ENCODE data around the gene TMEM132C.

Gene TMEM132C

DNA sequence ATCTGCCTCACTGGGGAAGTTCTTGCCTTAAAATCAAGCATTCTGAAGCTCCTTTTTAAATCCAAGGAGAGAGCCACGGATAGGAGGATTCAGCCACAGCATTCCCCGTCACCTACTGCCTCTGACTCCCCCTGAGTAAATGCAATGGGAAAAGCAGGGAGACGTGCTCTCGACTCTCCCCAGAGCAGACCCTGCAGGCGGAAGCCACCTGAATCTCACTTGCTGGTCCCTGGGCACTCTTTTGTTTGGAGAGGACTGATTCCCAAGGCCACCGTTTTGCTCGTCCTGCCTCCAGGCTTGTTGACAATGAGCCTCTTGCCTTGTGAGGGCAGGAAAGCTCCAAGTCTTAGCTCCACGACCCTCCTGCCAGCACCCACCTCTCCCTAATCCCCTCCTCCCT, 352.3 kb downstream of the TMEM132C start:
- no peaks in the 10 kb centered on the region for H3K27me3 ChIP-seq (ENCODE audit: low read length)
- H2AFZ ChIP-seq (ENCODE audit: low read depth, low read length, severe bottlenecking) = no peak overlapping the region
- H3K4me2 ChIP-seq (ENCODE audit: low read depth, low read length, poor library complexity, severe bottlenecking) = no peak overlapping the region
- H3F3A ChIP-seq (ENCODE audit: insufficient read depth) = no peaks in the 10 kb centered on the region
- no peak overlapping the region for H3K4me3 ChIP-seq (ENCODE audit: insufficient read depth, low read length, poor library complexity, severe bottlenecking)
- no peak overlapping the region for H3K27ac ChIP-seq (ENCODE audit: low read depth, low read length)
- no peak overlapping the region for H3K9ac ChIP-seq (ENCODE audit: low read length)
- no peaks in the 10 kb centered on the region for H3K79me2 ChIP-seq (ENCODE audit: insufficient read depth, low read length)
- no peaks in the 10 kb centered on the region for H3K36me3 ChIP-seq (ENCODE audit: low read length)
- H4K20me1 ChIP-seq (ENCODE audit: low read depth, low read length) = no peaks in the 10 kb centered on the region
- H3K9me2 ChIP-seq (replicated peaks; ENCODE audit: insufficient read depth, low read length) = no peaks in the 10 kb centered on the region
- H3K9me3 ChIP-seq (ENCODE audit: insufficient read depth, low read length) = no peaks in the 10 kb centered on the region
- TF ChIP-seq, protein P1, sequence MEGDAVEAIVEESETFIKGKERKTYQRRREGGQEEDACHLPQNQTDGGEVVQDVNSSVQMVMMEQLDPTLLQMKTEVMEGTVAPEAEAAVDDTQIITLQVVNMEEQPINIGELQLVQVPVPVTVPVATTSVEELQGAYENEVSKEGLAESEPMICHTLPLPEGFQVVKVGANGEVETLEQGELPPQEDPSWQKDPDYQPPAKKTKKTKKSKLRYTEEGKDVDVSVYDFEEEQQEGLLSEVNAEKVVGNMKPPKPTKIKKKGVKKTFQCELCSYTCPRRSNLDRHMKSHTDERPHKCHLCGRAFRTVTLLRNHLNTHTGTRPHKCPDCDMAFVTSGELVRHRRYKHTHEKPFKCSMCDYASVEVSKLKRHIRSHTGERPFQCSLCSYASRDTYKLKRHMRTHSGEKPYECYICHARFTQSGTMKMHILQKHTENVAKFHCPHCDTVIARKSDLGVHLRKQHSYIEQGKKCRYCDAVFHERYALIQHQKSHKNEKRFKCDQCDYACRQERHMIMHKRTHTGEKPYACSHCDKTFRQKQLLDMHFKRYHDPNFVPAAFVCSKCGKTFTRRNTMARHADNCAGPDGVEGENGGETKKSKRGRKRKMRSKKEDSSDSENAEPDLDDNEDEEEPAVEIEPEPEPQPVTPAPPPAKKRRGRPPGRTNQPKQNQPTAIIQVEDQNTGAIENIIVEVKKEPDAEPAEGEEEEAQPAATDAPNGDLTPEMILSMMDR (IDR thresholded peaks at IDR 0.05; ENCODE audit: insufficient read depth, low read length, poor library complexity, severe bottlenecking) = no peak
- no peak for TF ChIP-seq EZH2phosphoT487 (conservative IDR thresholded peaks at IDR 0.05; ENCODE audit: low read length)

DNA sequence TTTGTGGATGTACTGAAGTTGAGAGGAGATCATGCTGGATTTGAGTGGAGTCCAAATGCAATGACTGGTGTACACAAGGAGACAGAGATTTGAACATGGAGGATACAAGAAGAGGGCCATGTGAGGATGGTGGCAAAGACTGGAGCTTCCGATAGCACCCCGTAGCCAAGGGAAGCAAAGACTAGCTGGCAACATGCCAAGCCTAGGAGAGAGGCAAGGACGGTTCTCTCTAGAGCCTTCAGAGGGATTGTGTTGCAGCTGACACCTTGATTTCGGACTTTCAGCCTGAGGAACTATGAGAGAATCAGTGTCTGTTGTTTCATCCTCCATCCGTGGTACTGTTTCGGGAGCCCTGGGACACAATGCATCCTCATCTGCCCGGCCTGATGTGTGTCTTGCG, 354.3 kb downstream of the TMEM132C start:
- Histone ChIP-seq H4K20me1 (ENCODE audit: low read depth, low read length) (no peaks in the 10 kb centered on the region), H3K9ac (ENCODE audit: low read length) (no peak overlapping the region), H3F3A (ENCODE audit: insufficient read depth) (no peaks in the 10 kb centered on the region), H3K4me2 (ENCODE audit: low read depth, low read length, poor library complexity, severe bottlenecking) (no peak overlapping the region), H3K27ac (ENCODE audit: low read depth, low read length) (no peak overlapping the region), H2AFZ (ENCODE audit: low read depth, low read length, severe bottlenecking) (no peak overlapping the region), H3K27me3 (ENCODE audit: low read length) (no peaks in the 10 kb centered on the region), H3K79me2 (ENCODE audit: insufficient read depth, low read length) (no peaks in the 10 kb centered on the region), H3K9me3 (ENCODE audit: insufficient read depth, low read length) (no peaks in the 10 kb centered on the region), H3K4me3 (ENCODE audit: insufficient read depth, low read length, poor library complexity, severe bottlenecking) (no peak overlapping the region), H3K9me2 (replicated peaks; ENCODE audit: insufficient read depth, low read length) (no peaks in the 10 kb centered on the region), H3K36me3 (ENCODE audit: low read length) (no peaks in the 10 kb centered on the region)
- no peak for TF ChIP-seq EZH2phosphoT487 (conservative IDR thresholded peaks at IDR 0.05; ENCODE audit: low read length)
- TF ChIP-seq, protein P1 (IDR thresholded peaks at IDR 0.05; ENCODE audit: insufficient read depth, low read length, poor library complexity, severe bottlenecking) = no peak

DNA sequence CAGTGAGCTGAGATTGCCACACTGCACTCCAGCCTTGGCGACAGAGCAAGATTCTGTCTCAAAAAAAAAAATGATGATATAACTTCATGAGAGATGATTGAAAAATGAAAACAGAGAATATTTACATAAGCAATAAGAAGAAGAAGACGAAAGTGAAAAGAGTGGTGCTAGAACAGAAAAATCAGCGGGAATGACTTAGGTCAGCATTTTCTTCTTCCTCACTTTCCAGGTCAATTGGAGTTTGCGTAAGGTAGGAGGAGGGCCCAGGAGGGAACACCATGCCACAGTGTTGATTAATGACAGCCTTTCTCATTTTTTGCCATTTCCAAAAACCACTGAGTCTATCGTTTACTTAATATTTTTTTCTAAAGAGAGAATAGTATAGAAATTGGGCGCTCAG, 356.8 kb downstream of the TMEM132C start:
- Histone ChIP-seq H3F3A (ENCODE audit: insufficient read depth) (no peaks in the 10 kb centered on the region), H3K79me2 (ENCODE audit: insufficient read depth, low read length) (no peaks in the 10 kb centered on the region), H2AFZ (ENCODE audit: low read depth, low read length, severe bottlenecking) (no peak overlapping the region), H3K9ac (ENCODE audit: low read length) (no peak overlapping the region), H3K9me3 (ENCODE audit: insufficient read depth, low read length) (no peaks in the 10 kb centered on the region), H3K9me2 (replicated peaks; ENCODE audit: insufficient read depth, low read length) (no peaks in the 10 kb centered on the region), H3K27me3 (ENCODE audit: low read length) (no peaks in the 10 kb centered on the region), H3K4me2 (ENCODE audit: low read depth, low read length, poor library complexity, severe bottlenecking) (no peak overlapping the region), H3K4me3 (ENCODE audit: insufficient read depth, low read length, poor library complexity, severe bottlenecking) (no peak overlapping the region), H3K36me3 (ENCODE audit: low read length) (no peaks in the 10 kb centered on the region), H4K20me1 (ENCODE audit: low read depth, low read length) (no peaks in the 10 kb centered on the region), H3K27ac (ENCODE audit: low read depth, low read length) (no peak overlapping the region)
- TF ChIP-seq, protein P1 (IDR thresholded peaks at IDR 0.05; ENCODE audit: insufficient read depth, low read length, poor library complexity, severe bottlenecking) = no peak
- no peak for TF ChIP-seq EZH2phosphoT487 (conservative IDR thresholded peaks at IDR 0.05; ENCODE audit: low read length)
